Gastroesophageal sphincter (tissue), 3 donors: Measurements from ENCODE around the gene CXCL17.

Source experiments
- EP300 ChIP-seq: sonication (generic); formaldehyde crosslinking; IDR thresholded peaks from one replicate; pipeline ENCODE4 v1.6.1; 2017; ENCODE audit warnings: antibody characterized with exemption, mild to moderate bottlenecking
- POLR2A ChIP-seq, 2 donors: fragments of 450-650 bp; IDR thresholded peaks; one replicate each; pipeline ENCODE4 v1.6.1; 2017; ENCODE audit warnings: antibody characterized with exemption in 2 of 2, mild to moderate bottlenecking in 2 of 2, moderate library complexity in 1 of 2
- POLR2AphosphoS5 ChIP-seq: sonication (generic); formaldehyde crosslinking; IDR thresholded peaks from one replicate; pipeline ENCODE4 v1.6.1; 2017; ENCODE audit warnings: antibody characterized with exemption
- TF ChIP-seq, protein P1 (sequence below), 4 experiments: fragments of 200-600 bp in 2 of 4; fragments of 450-650 bp in 2 of 4; sonication (generic) in 1 of 4; IDR thresholded peaks; one replicate each; pipeline ENCODE4 v1.5.1; 2017 to 2019; ENCODE audit warnings: antibody characterized with exemption in 4 of 4, mild to moderate bottlenecking in 2 of 4, moderate library complexity in 2 of 4

DNA sequence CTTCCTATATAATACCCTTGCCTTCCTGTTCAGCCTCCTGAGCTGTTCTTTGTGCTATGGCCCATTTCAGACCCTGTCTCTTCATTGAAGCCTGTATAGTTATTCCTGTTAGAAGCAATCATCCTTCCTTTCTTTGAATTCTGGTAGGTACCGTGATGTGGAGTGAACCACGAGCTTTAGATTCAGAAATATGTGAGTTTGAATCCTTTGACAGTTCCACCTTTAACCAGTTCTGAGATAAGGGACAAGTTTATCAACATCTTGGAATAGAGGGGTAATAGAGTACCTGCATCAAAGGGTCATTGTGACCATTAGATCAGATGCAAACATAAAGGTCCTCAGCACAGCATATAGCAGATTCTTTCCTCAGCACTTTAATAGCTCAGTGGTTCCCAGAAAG is 12.3 kb upstream of the CXCL17 start:
- TF ChIP-seq, protein P1, sequence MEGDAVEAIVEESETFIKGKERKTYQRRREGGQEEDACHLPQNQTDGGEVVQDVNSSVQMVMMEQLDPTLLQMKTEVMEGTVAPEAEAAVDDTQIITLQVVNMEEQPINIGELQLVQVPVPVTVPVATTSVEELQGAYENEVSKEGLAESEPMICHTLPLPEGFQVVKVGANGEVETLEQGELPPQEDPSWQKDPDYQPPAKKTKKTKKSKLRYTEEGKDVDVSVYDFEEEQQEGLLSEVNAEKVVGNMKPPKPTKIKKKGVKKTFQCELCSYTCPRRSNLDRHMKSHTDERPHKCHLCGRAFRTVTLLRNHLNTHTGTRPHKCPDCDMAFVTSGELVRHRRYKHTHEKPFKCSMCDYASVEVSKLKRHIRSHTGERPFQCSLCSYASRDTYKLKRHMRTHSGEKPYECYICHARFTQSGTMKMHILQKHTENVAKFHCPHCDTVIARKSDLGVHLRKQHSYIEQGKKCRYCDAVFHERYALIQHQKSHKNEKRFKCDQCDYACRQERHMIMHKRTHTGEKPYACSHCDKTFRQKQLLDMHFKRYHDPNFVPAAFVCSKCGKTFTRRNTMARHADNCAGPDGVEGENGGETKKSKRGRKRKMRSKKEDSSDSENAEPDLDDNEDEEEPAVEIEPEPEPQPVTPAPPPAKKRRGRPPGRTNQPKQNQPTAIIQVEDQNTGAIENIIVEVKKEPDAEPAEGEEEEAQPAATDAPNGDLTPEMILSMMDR (IDR thresholded peaks at IDR 0.05), result no peak
- no peak for TF ChIP-seq POLR2A (IDR thresholded peaks at IDR 0.05)
- no peak for TF ChIP-seq EP300
- no peak for TF ChIP-seq POLR2AphosphoS5
